ENCODE measurements around the gene TF.
"Not testable (repeated sequence)": the region's sequence is repeated elsewhere in the genome, so short reads cannot be mapped to it uniquely, and the experiment has no call there.

The TF gene

GRCh38 chr3:133776794-133777438 lies 30.7 kb downstream of the TF start:
- no peak overlapping the region for H3K4me3 ChIP-seq (ENCODE audit: low read depth, low read length)
- DNase-seq (ENCODE audit: low read depth), result no peak
- TF ChIP-seq CTCF (IDR thresholded peaks at IDR 0.05; ENCODE audit: low read depth, low read length, missing control alignments), result peak; percentile 6

GRCh38 chr3:133777807-133778568 lies 31.8 kb downstream of the TF start:
- TF ChIP-seq CTCF (IDR thresholded peaks at IDR 0.05; ENCODE audit: low read depth, low read length, missing control alignments), result no peak
- H3K4me3 ChIP-seq (ENCODE audit: low read depth, low read length), result no peak overlapping the region
- no peak for DNase-seq (ENCODE audit: low read depth)

GRCh38 chr3:133779626-133780203 lies 33.5 kb downstream of the TF start:
- H3K4me3 ChIP-seq (ENCODE audit: low read depth, low read length), result no peak overlapping the region
- TF ChIP-seq CTCF (IDR thresholded peaks at IDR 0.05; ENCODE audit: low read depth, low read length, missing control alignments), result no peak
- DNase-seq (ENCODE audit: low read depth), result no peak

- DNase-seq (ENCODE audit: low read depth), result not testable (repeated sequence)
Measured at GRCh38 chr3:133780756-133781155, 34.6 kb downstream of the TF start.

GRCh38 chr3:133781570-133781969 lies 35.4 kb downstream of the TF start:
- DNase-seq (ENCODE audit: low read depth), result no peak
- H3K4me3 ChIP-seq (ENCODE audit: low read depth, low read length), result no peak overlapping the region
- no peak for TF ChIP-seq CTCF (IDR thresholded peaks at IDR 0.05; ENCODE audit: low read depth, low read length, missing control alignments)

More at GRCh38 chr3:133780756-133781155, 34.6 kb downstream of the TF start:
- not testable (repeated sequence) for H3K4me3 ChIP-seq (ENCODE audit: low read depth, low read length)

- H3K4me3 ChIP-seq (ENCODE audit: low read depth, low read length), result no peak overlapping the region
- no peak for DNase-seq (ENCODE audit: low read depth)
- TF ChIP-seq CTCF (IDR thresholded peaks at IDR 0.05; ENCODE audit: low read depth, low read length, missing control alignments), result no peak
Measured at GRCh38 chr3:133782454-133782853, 36.3 kb downstream of the TF start.

GRCh38 chr3:133783762-133784161 lies 37.6 kb downstream of the TF start:
- no peak overlapping the region for H3K4me3 ChIP-seq (ENCODE audit: low read depth, low read length)
- no peak for DNase-seq (ENCODE audit: low read depth)
- TF ChIP-seq CTCF (IDR thresholded peaks at IDR 0.05; ENCODE audit: low read depth, low read length, missing control alignments), result no peak
